ENCODE measurements around the gene RNF115. TPM values are rescaled to one million over a fixed set of nuclear protein-coding genes. Genes with fewer than 3 reads are reported as not detected.

The RNF115 gene
- total and polyA plus RNA-seq, 2 of the 8 experiments (the other 6 are each of a cell fraction or from before 2014, with no cell fraction given) = 4.7 to 10.8 TPM

DNA sequence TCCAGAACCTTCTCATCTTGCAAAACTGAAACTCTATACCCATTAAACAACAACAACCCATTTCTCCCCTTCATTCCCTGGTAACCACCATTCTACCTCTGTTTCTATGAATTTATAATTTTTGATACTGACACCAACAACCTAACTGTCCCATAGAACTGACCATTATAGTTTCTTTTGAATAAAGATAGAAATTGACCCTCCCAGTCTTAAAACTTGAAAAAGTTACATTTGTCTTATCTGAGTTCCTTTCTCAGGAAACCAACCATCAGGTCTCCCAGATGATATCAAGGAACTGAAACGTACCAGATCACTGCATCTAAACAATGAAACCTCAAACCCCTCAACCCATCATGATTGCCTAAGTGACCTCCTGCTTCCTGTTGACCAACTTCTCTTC is 27.1 kb downstream of the RNF115 start:
- Histone ChIP-seq H3K18ac (ENCODE audit: extremely low read depth, low read length) (no peak overlapping the region), H3K27me3 (replicated peaks in 1 of 4; ENCODE audit: control insufficient read depth in 3 of 4, extremely low read depth in 1 of 4, insufficient read depth in 3 of 4, low read length in 3 of 4) (no peaks in the 10 kb centered on the region), H3K23ac (ENCODE audit: insufficient read length) (no peak overlapping the region), H3K36me3 (ENCODE audit: control insufficient read depth in 2 of 4, insufficient read depth in 4 of 4, low read length in 3 of 4) (no peaks in the 10 kb centered on the region; a peak in 1 of 8 replicates), H2BK12ac (ENCODE audit: low read depth, low read length) (no peak overlapping the region), H3K23me2 (ENCODE audit: low read depth, low read length) (no peaks in the 10 kb centered on the region), H3K56ac (replicated peaks; ENCODE audit: insufficient read length, low read depth, low read length) (no peak overlapping the region), H4K20me1 (replicated peaks in 1 of 2; ENCODE audit: control insufficient read depth in 1 of 2, insufficient read depth in 2 of 2, low read length in 2 of 2) (no peaks in the 10 kb centered on the region), H3K9ac (replicated peaks in 1 of 4; ENCODE audit: extremely low read depth in 1 of 4, low read depth in 3 of 4, low read length in 3 of 4) (no peak overlapping the region), H4K8ac (ENCODE audit: extremely low read depth, insufficient read depth, low read length) (no peak overlapping the region), H2BK120ac (replicated peaks; ENCODE audit: low read depth, low read length) (no peak overlapping the region), H4K5ac (ENCODE audit: insufficient read length, low read depth, low read length) (no peak overlapping the region), H2BK20ac (ENCODE audit: low read length) (no peak overlapping the region), H3K79me1 (ENCODE audit: low read depth, low read length) (peaks cover 5% of the 10 kb centered on the region; the same call in 1 of the 2 replicates), H3K4ac (replicated peaks; ENCODE audit: insufficient read length, low read depth, low read length) (no peak overlapping the region), H2AFZ (ENCODE audit: low read length) (no peak overlapping the region), H3K27ac (ENCODE audit: low read depth, low read length) (no peak overlapping the region), H3K4me3 (ENCODE audit: extremely low read depth in 1 of 4, insufficient read depth in 2 of 4, low read depth in 3 of 4, low read length in 4 of 4) (no peak overlapping the region), H2AK5ac (ENCODE audit: low read depth, low read length) (no peak overlapping the region), H3K4me1 (replicated peaks in 1 of 4; ENCODE audit: control insufficient read depth in 3 of 4, insufficient read depth in 4 of 4, low read length in 3 of 4) (peaks cover 0 to 5% (median 0%) of the 10 kb centered on the region in 4 experiments; a peak in 2 of 7 replicates), H3K9me3 (ENCODE audit: insufficient read depth in 2 of 2, low read depth in 1 of 2, low read length in 1 of 2) (peaks cover 4% of the 10 kb centered on the region in 2 experiments; a peak in 1 of 4 replicates), H2BK15ac (ENCODE audit: low read length) (no peak overlapping the region), H4K91ac (replicated peaks; ENCODE audit: insufficient read length, low read length) (no peak overlapping the region), H3K14ac (ENCODE audit: insufficient read length) (no peak overlapping the region), H3K4me2 (ENCODE audit: insufficient read depth in 1 of 2, low read depth in 2 of 2, low read length in 2 of 2) (no peak overlapping the region), H2BK5ac (ENCODE audit: low read depth, low read length) (no peak overlapping the region), H3K79me2 (ENCODE audit: control insufficient read depth in 1 of 2, insufficient read depth in 2 of 2, low read length in 2 of 2) (0 out of 4 replicates have a peak, but pooled peaks cover 0 to 3% of the 10 kb centered on the region in 2 experiments)
- FAIRE-seq (no peak), DNase-seq (ENCODE audit: low read depth in 1 of 2, low spot score in 2 of 2) (no peak)
- CTCF ChIA-PET (ENCODE audit: partially characterized antibody) = no interaction called here
- 92% methylated on average over 1 of the region's 1 CpG; no CpG with 5 or more reads in 1 of the 2 experiments for WGBS, 2 experiments (ENCODE audit: extremely low coverage in 1 of 2, insufficient coverage in 1 of 2, insufficient read length in 1 of 2, insufficient replicate concordance in 2 of 2, low coverage in 1 of 2, low lambda C conversion rate in 2 of 2, missing lambda C conversion rate in 1 of 2)
- POLR2A ChIA-PET (ENCODE audit: partially characterized antibody) = interaction anchor here (1.0 kb wide), 1 partner anchor 9 kb away, joined by 3 read pairs; no protein-coding TSS in a partner anchor
- TF ChIP-seq, protein P1, sequence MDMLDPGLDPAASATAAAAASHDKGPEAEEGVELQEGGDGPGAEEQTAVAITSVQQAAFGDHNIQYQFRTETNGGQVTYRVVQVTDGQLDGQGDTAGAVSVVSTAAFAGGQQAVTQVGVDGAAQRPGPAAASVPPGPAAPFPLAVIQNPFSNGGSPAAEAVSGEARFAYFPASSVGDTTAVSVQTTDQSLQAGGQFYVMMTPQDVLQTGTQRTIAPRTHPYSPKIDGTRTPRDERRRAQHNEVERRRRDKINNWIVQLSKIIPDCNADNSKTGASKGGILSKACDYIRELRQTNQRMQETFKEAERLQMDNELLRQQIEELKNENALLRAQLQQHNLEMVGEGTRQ (IDR thresholded peaks at IDR 0.05; ENCODE audit: low read length) = no peak
- TF ChIP-seq KDM5A (IDR thresholded peaks at IDR 0.05; ENCODE audit: low read length) = no peak
- TF ChIP-seq SP1 (IDR thresholded peaks at IDR 0.05; ENCODE audit: low read depth, low read length) = no peak
- no peak for TF ChIP-seq CHD2 (IDR thresholded peaks at IDR 0.05; ENCODE audit: low read length)
- no peak for TF ChIP-seq SP2 (IDR thresholded peaks at IDR 0.05; ENCODE audit: low read length)
- TF ChIP-seq NANOG (IDR thresholded peaks at IDR 0.05; ENCODE audit: insufficient read depth, low read depth, low read length, poor library complexity, severe bottlenecking) = no peak
- no peak for TF ChIP-seq RNF2 (IDR thresholded peaks at IDR 0.05; ENCODE audit: borderline replicate concordance, low read depth, low read length, missing control alignments, poor library complexity, severe bottlenecking)
- TF ChIP-seq SIN3A (conservative IDR thresholded peaks at IDR 0.05 in 1 of 2, IDR thresholded peaks at IDR 0.05 in 1 of 2; ENCODE audit: low read depth in 1 of 2, low read length in 2 of 2) = no peak
- TF ChIP-seq, protein P2, sequence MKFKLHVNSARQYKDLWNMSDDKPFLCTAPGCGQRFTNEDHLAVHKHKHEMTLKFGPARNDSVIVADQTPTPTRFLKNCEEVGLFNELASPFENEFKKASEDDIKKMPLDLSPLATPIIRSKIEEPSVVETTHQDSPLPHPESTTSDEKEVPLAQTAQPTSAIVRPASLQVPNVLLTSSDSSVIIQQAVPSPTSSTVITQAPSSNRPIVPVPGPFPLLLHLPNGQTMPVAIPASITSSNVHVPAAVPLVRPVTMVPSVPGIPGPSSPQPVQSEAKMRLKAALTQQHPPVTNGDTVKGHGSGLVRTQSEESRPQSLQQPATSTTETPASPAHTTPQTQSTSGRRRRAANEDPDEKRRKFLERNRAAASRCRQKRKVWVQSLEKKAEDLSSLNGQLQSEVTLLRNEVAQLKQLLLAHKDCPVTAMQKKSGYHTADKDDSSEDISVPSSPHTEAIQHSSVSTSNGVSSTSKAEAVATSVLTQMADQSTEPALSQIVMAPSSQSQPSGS (IDR thresholded peaks at IDR 0.05; ENCODE audit: low read length) = no peak

Data from H1 (cell line).